Measurements from ENCODE around the gene RAB7B. TPM values are rescaled to one million over a fixed set of nuclear protein-coding genes. Genes with fewer than 3 reads are reported as not detected.

Gene RAB7B
- total RNA-seq, 2 donors from 2014 or later, result not detected

GRCh38 chr1:205963352-205964155 lies 39.6 kb downstream of the RAB7B start:
- no peak overlapping the region for H3K4me3 Mint-ChIP-seq
- peaks cover 5% of the 10 kb centered on the region for H3K4me1 Mint-ChIP-seq
- ATAC-seq (replicated peaks), result peak; percentile 85
- no peaks in the 10 kb centered on the region for H3K36me3 Mint-ChIP-seq (ENCODE audit: low read depth)
- H3K27me3 Mint-ChIP-seq, result peaks cover 21% of the 10 kb centered on the region
- H3K9me3 Mint-ChIP-seq, result no peaks in the 10 kb centered on the region
- H3K27ac Mint-ChIP-seq, result peak overlapping the region; percentile 46

GRCh38 chr1:205962821-205963221 lies 40.4 kb downstream of the RAB7B start:
- Mint-ChIP-seq H3K4me1 (peaks cover 5% of the 10 kb centered on the region), H3K9me3 (no peaks in the 10 kb centered on the region), H3K27ac (peak overlapping the region; percentile 46), H3K27me3 (peaks cover 21% of the 10 kb centered on the region), H3K36me3 (ENCODE audit: low read depth) (no peaks in the 10 kb centered on the region), H3K4me3 (no peak overlapping the region)
- no peak for ATAC-seq (replicated peaks)

GRCh38 chr1:205961991-205962820 lies 41.0 kb downstream of the RAB7B start:
- Mint-ChIP-seq H3K4me1 (peaks cover 5% of the 10 kb centered on the region), H3K36me3 (ENCODE audit: low read depth) (no peaks in the 10 kb centered on the region), H3K4me3 (no peak overlapping the region), H3K27me3 (peaks cover 24% of the 10 kb centered on the region), H3K9me3 (no peaks in the 10 kb centered on the region), H3K27ac (no peak overlapping the region)
- ATAC-seq (replicated peaks), result no peak

GRCh38 chr1:205961405-205961804 lies 41.8 kb downstream of the RAB7B start:
- peaks cover 29% of the 10 kb centered on the region for H3K27me3 Mint-ChIP-seq
- H3K27ac Mint-ChIP-seq, result peak overlapping the region; percentile 12
- H3K4me1 Mint-ChIP-seq, result peaks cover 5% of the 10 kb centered on the region
- peak; percentile 71 for ATAC-seq (replicated peaks)
- no peaks in the 10 kb centered on the region for H3K9me3 Mint-ChIP-seq
- no peaks in the 10 kb centered on the region for H3K36me3 Mint-ChIP-seq (ENCODE audit: low read depth)
- no peak overlapping the region for H3K4me3 Mint-ChIP-seq

- peaks cover 33% of the 10 kb centered on the region for H3K27me3 Mint-ChIP-seq
- H3K27ac Mint-ChIP-seq, result no peak overlapping the region
- H3K4me3 Mint-ChIP-seq, result no peak overlapping the region
- H3K36me3 Mint-ChIP-seq (ENCODE audit: low read depth), result no peaks in the 10 kb centered on the region
- peaks cover 5% of the 10 kb centered on the region for H3K4me1 Mint-ChIP-seq
- no peak for ATAC-seq (replicated peaks)
- H3K9me3 Mint-ChIP-seq, result no peaks in the 10 kb centered on the region
These were observed 43.4 kb downstream of the RAB7B start for GRCh38 chr1:205959789-205960188.

GRCh38 chr1:205955499-205955898 lies 47.7 kb downstream of the RAB7B start:
- ATAC-seq (replicated peaks), result no peak
- H3K27me3 Mint-ChIP-seq, result peaks cover 24% of the 10 kb centered on the region
- no peaks in the 10 kb centered on the region for H3K9me3 Mint-ChIP-seq
- no peaks in the 10 kb centered on the region for H3K36me3 Mint-ChIP-seq (ENCODE audit: low read depth)
- H3K4me3 Mint-ChIP-seq, result no peak overlapping the region
- no peak overlapping the region for H3K27ac Mint-ChIP-seq
- no peaks in the 10 kb centered on the region for H3K4me1 Mint-ChIP-seq

GRCh38 chr1:205954819-205955404 lies 48.3 kb downstream of the RAB7B start:
- no peak overlapping the region for H3K27ac Mint-ChIP-seq
- H3K4me3 Mint-ChIP-seq, result no peak overlapping the region
- no peaks in the 10 kb centered on the region for H3K4me1 Mint-ChIP-seq
- H3K27me3 Mint-ChIP-seq, result peaks cover 20% of the 10 kb centered on the region
- ATAC-seq (replicated peaks), result no peak
- no peaks in the 10 kb centered on the region for H3K36me3 Mint-ChIP-seq (ENCODE audit: low read depth)
- H3K9me3 Mint-ChIP-seq, result no peaks in the 10 kb centered on the region

- Mint-ChIP-seq H3K4me3 (no peak overlapping the region), H3K9me3 (no peaks in the 10 kb centered on the region), H3K36me3 (ENCODE audit: low read depth) (no peaks in the 10 kb centered on the region), H3K4me1 (no peaks in the 10 kb centered on the region), H3K27ac (no peak overlapping the region), H3K27me3 (peaks cover 5% of the 10 kb centered on the region)
- ATAC-seq (replicated peaks), result no peak
These were observed 51.4 kb downstream of the RAB7B start for GRCh38 chr1:205951746-205952145.

GRCh38 chr1:205950826-205951549 lies 52.2 kb downstream of the RAB7B start:
- H3K36me3 Mint-ChIP-seq (ENCODE audit: low read depth), result no peaks in the 10 kb centered on the region
- peaks cover 9% of the 10 kb centered on the region for H3K27me3 Mint-ChIP-seq
- no peaks in the 10 kb centered on the region for H3K9me3 Mint-ChIP-seq
- no peak overlapping the region for H3K4me3 Mint-ChIP-seq
- ATAC-seq (replicated peaks), result no peak
- no peaks in the 10 kb centered on the region for H3K4me1 Mint-ChIP-seq
- no peak overlapping the region for H3K27ac Mint-ChIP-seq

GRCh38 chr1:205950280-205950679 lies 52.9 kb downstream of the RAB7B start:
- ATAC-seq (replicated peaks), result no peak
- Mint-ChIP-seq H3K27ac (no peak overlapping the region), H3K9me3 (no peaks in the 10 kb centered on the region), H3K36me3 (ENCODE audit: low read depth) (no peaks in the 10 kb centered on the region), H3K27me3 (peaks cover 12% of the 10 kb centered on the region), H3K4me1 (no peaks in the 10 kb centered on the region), H3K4me3 (no peak overlapping the region)

GRCh38 chr1:205949753-205950152 lies 53.4 kb downstream of the RAB7B start:
- H3K9me3 Mint-ChIP-seq, result no peaks in the 10 kb centered on the region
- no peak for ATAC-seq (replicated peaks)
- H3K27ac Mint-ChIP-seq, result no peak overlapping the region
- no peak overlapping the region for H3K4me3 Mint-ChIP-seq
- H3K36me3 Mint-ChIP-seq (ENCODE audit: low read depth), result no peaks in the 10 kb centered on the region
- H3K4me1 Mint-ChIP-seq, result no peaks in the 10 kb centered on the region
- H3K27me3 Mint-ChIP-seq, result peaks cover 11% of the 10 kb centered on the region

GRCh38 chr1:205948886-205949285 lies 54.3 kb downstream of the RAB7B start:
- Mint-ChIP-seq H3K27ac (no peak overlapping the region), H3K36me3 (ENCODE audit: low read depth) (no peaks in the 10 kb centered on the region), H3K27me3 (peaks cover 19% of the 10 kb centered on the region), H3K4me1 (no peaks in the 10 kb centered on the region), H3K4me3 (no peak overlapping the region), H3K9me3 (no peaks in the 10 kb centered on the region)
- ATAC-seq (replicated peaks), result no peak

- Mint-ChIP-seq H3K4me1 (no peaks in the 10 kb centered on the region), H3K27ac (no peak overlapping the region), H3K27me3 (peaks cover 25% of the 10 kb centered on the region), H3K36me3 (ENCODE audit: low read depth) (no peaks in the 10 kb centered on the region), H3K9me3 (no peaks in the 10 kb centered on the region), H3K4me3 (no peak overlapping the region)
- no peak for ATAC-seq (replicated peaks)
These were observed 55.2 kb downstream of the RAB7B start for GRCh38 chr1:205948039-205948438.

GRCh38 chr1:205947024-205947423 lies 56.2 kb downstream of the RAB7B start:
- H3K4me3 Mint-ChIP-seq, result no peak overlapping the region
- H3K4me1 Mint-ChIP-seq, result no peaks in the 10 kb centered on the region
- ATAC-seq (replicated peaks), result no peak
- no peak overlapping the region for H3K27ac Mint-ChIP-seq
- H3K27me3 Mint-ChIP-seq, result peaks cover 32% of the 10 kb centered on the region
- H3K36me3 Mint-ChIP-seq (ENCODE audit: low read depth), result no peaks in the 10 kb centered on the region
- H3K9me3 Mint-ChIP-seq, result no peaks in the 10 kb centered on the region

Measured in activated T-helper 17 cell treated with anti-CD3 and anti-CD28 coated beads, Interleukin-2, amount 50 U/mL, for 72 hours (primary cell).